Brain microvascular endothelial cell (primary cell): ENCODE measurements around the gene CDH4.

Experiments used
- DNase-seq: peaks from one replicate; pipeline ENCODE4 v3.0.0-alpha.2; 2020
- H3K27ac ChIP-seq: fragments of 250-450 bp; sonication (Bioruptor Pico); 2 replicates; pipeline ENCODE4 v1.5.1; 2020; ENCODE audit warnings: mild to moderate bottlenecking, moderate library complexity
- H3K27me3 ChIP-seq: fragments of 250-450 bp; sonication (Bioruptor Pico); replicated peaks from 2 replicates; pipeline ENCODE4 v1.5.1; 2020; ENCODE audit warnings: mild to moderate bottlenecking
- H3K36me3 ChIP-seq: fragments of 250-450 bp; sonication (Bioruptor Pico); replicated peaks from 2 replicates; pipeline ENCODE4 v1.5.1; 2020; ENCODE audit warnings: mild to moderate bottlenecking
- H3K4me3 ChIP-seq: 2 replicates; pipeline ENCODE4 v1.5.1; 2011; ENCODE audit warnings: low read depth, mild to moderate bottlenecking, control low read depth, low read length, moderate library complexity
- CTCF ChIP-seq: IDR thresholded peaks from 2 replicates; pipeline ENCODE4 v1.5.1; 2011; ENCODE audit warnings: low read depth, mild to moderate bottlenecking, moderate library complexity, low read length, control low read depth, inconsistent platforms; ENCODE audit errors: missing control alignments
- in situ Hi-C: cut with HindIII; loops from 2 replicates; pipeline ENCODE4 v1.10.0; 2017; ENCODE audit warnings: low sequenced_read_pairs, low pct_ligation_motif_present

CDH4 gene

DNA sequence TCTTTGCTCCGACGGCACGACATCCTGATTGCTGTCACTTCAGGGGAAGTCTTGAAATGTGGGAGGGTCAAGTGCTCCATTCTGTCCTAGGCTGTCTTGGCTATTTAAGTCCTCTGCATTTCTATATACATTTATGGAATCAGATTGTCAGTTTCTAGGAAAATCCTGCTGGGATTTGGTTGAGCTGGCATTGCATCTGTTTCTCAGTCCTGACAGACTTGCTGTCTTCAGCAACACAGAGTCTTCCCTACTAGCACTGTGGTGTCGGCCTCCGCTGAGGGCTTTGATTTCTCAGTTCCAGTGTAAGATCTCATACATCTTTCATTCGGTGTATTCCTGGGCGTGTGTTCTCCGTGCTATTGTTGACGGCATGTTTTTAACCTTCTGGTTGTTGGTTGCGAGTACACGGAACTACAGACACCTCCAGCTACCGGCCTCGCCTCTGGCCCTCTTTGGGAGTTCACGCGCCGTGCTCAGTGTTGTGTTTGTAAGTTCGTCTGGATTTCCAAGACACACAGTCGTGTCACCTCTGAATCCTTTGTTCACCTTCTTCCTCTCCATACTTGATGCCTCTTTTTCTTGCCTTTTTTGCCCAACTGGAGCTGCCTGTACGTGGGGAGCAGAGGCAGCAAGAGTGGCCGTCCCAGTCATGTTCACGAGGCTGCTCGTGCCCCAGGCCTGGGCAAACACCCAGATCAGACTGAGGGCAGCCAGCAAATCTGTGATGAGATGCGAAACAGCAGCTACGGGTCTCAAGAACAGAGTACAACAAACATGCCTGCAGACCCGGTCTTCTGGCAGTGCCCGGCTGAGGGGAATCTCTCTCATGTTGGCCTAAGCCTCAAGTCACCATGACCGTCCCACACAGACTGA, 720.8 kb downstream of the CDH4 start:
- no peak for DNase-seq
- no peak overlapping the region for H3K27ac ChIP-seq
- no peak for TF ChIP-seq CTCF
- H3K4me3 ChIP-seq, result no peak overlapping the region
- peaks cover 6% of the 10 kb centered on the region for H3K36me3 ChIP-seq
- in situ Hi-C loops, result no loop called here
- H3K27me3 ChIP-seq, result no peaks in the 10 kb centered on the region

DNA sequence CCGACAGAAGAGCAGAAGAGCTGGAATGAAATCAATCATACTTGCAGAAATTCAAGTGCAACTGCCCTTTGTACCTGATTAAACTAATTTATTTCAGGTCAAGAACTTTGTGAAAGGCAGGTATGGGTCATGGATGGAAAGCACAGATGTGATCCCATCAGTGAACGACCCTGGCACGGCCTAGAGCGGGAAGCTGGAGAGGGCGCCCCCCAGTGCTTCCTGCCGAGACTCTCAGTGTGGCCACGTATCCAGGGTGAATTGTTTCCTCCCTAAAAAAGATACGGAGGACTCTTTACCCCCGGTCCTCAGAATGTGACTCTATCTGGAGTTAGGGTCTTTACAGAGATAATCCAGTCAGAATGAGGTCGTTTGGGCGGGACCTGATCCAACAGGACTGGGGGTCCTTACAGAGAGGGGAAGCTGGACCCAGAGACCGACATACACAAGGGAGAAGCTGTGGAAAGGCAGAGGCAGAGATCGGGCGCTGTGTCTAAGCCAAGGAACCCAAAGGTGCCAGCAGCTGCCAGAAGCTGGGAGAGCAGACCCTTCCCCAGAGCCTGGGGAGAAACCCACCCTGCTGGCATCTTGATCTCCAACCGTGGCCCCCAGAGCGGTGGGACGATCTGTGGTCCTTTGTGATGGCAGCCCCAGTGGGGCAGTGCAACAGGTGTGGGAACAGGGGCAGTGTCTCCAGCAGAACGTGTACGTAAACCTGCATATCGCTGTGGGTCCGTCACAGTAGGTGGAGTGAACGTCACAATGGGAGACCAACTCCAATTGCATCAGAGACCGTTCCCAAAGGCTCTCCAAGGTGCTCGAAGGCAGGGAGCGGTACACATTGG, 721.7 kb downstream of the CDH4 start:
- H3K4me3 ChIP-seq, result no peak overlapping the region
- no peak for DNase-seq

GRCh38 chr20:61974357-61974665, 722.2 kb downstream of the CDH4 start:
- Histone ChIP-seq H3K27me3 (no peaks in the 10 kb centered on the region), H3K4me3 (no peak overlapping the region), H3K36me3 (peaks cover 6% of the 10 kb centered on the region), H3K27ac (no peak overlapping the region)
- in situ Hi-C loops, result no loop called here
- TF ChIP-seq CTCF, result no peak
- no peak for DNase-seq

More for the DNA sequence above, 721.7 kb downstream of the CDH4 start:
- TF ChIP-seq CTCF, result no peak
- no peak overlapping the region for H3K27ac ChIP-seq
- no peaks in the 10 kb centered on the region for H3K27me3 ChIP-seq
- in situ Hi-C loops, result no loop called here
- peaks cover 6% of the 10 kb centered on the region for H3K36me3 ChIP-seq

GRCh38 chr20:61975407-61976129, 723.5 kb downstream of the CDH4 start:
- Histone ChIP-seq H3K36me3 (peaks cover 6% of the 10 kb centered on the region), H3K4me3 (no peak overlapping the region), H3K27me3 (no peaks in the 10 kb centered on the region), H3K27ac (no peak overlapping the region)
- TF ChIP-seq CTCF, result no peak
- in situ Hi-C loops, result no loop called here
- no peak for DNase-seq

GRCh38 chr20:61976263-61976643, 724.2 kb downstream of the CDH4 start:
- Histone ChIP-seq H3K27ac (no peak overlapping the region), H3K4me3 (no peak overlapping the region), H3K36me3 (peaks cover 6% of the 10 kb centered on the region), H3K27me3 (no peaks in the 10 kb centered on the region)
- TF ChIP-seq CTCF, result peak; percentile 9
- DNase-seq, result no peak
- in situ Hi-C loops, result no loop called here
